ENCODE results near the gene INO80.

DNA sequence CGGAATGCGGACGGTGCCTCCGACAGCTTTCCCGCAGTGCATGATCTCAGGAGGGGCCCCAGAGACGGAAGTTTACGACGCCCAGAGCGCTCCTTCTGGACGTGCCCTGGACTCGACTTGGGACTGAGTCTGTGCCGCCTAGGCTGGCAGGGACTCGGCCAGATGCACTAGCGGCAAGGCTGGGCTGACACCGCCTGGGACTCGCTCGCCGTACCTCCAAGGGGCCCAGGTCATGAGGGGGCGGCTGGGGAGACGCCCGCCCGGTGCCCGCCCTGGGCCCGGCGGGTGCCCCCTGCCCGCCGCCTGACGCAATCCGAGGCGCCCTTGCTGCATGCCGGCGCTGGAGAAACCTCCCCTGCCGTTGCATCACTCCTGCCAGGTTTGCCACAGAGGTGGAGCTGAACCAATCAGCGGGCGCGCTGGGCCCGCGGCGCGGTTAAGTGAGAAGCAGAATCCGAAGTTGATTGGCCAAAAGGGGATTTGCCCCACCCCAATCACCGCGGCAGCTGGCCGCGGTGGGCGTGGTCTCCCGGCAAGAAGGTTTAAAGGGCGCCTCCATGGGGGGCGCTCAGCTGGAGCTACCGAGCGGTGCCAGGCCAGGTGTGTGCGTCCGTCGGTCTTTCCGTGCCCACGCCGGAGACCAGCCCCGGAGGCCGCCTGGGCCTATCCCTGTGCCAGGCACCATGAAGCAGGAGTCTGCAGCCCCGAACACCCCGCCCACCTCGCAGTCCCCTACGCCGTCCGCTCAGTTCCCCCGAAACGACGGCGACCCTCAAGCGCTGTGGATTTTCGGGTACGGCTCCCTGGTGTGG lies 163.0 kb downstream of the INO80 start, which contains the start of gene CHAC1:
- TF ChIP-seq POLR2A (IDR thresholded peaks at IDR 0.05) (peak; percentile 22 to 47), CTCF (IDR thresholded peaks at IDR 0.05) (no peak), POLR2AphosphoS5 (IDR thresholded peaks at IDR 0.05) (peak; percentile 59 to 82 (median 78))

Data from sigmoid colon (tissue), 4 donors.